Measurements from ENCODE around the gene HIC2.
"Not testable (repeated sequence)": the region's sequence is repeated elsewhere in the genome, so short reads cannot be mapped to it uniquely, and the experiment has no call there.

Gene HIC2

GRCh38 chr22:21498489-21498888 lies 81.3 kb downstream of the HIC2 start:
- DNase-seq = not testable (repeated sequence)

GRCh38 chr22:21499623-21500506 lies 82.7 kb downstream of the HIC2 start:
- not testable (repeated sequence) for DNase-seq
